ENCODE measurements around the gene PARVA.

Gene PARVA

DNA sequence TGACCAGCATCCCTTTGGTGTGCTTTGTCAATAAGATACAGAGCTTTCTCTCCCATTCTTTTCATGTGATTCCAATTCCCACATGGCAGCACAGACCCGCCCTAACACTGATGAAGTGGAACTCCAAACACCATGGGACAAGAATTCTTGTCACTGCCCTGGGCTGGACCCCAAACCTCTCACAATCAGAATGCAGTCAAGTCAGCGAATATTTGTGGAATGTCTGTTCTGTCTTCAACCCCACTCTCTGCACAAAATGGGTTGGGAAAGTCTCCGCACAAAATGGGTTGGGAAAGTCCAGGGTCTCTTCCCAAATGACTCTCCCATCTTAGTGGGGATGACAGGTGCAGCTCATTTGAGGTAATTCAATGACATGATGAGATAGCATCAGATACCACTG lies 157.9 kb downstream of the PARVA start:
- no peak for DNase-seq

DNA sequence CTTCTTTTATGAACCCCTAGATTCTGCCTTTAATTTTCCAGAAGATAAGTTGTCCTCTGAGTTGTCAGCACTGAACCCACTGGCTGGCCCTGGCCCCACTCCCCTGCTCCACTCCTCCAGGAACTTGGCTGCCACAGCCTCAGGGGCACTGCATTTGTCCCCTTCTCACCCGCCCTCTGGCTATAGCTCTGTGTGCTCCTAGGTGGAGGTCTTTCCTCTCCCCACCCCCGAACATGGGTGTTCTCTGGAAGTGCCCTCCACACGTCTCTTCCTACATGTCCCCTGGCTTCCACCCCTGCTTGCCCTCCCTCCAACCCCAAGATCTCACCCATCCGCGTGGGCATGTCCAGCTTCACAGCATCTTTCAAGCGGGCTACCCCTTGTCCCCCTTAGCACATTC lies 159.2 kb downstream of the PARVA start:
- DNase-seq: no peak

DNA sequence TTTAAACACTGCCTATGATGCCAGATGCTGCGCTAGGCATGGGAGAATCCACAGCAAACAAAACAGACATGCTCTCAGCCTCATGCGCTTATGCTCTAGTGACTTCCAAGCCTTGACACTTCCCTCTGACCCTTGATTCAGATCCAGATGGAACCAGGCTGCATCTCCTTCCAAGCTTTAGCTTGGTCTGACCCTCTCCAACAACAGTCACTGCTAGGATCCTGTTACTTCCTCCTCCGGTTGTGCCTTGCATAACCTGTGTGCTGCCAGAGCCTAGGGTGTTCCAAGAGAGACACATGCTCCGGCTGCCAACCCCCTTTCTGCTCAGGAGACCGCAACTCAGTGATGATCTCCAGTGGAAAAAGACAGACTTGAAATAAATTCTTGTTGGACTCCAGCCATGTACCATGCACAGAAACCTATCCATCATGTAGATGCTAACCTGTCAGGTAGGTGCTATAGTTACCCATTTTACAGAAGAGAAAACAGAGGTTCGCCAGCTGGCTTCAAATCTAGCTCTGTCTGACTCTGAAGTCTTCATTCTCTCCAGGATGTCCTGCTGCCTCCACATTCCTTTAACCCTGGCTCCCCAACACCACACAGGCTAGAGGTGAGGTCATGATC lies 160.5 kb downstream of the PARVA start:
- no peak for DNase-seq

DNA sequence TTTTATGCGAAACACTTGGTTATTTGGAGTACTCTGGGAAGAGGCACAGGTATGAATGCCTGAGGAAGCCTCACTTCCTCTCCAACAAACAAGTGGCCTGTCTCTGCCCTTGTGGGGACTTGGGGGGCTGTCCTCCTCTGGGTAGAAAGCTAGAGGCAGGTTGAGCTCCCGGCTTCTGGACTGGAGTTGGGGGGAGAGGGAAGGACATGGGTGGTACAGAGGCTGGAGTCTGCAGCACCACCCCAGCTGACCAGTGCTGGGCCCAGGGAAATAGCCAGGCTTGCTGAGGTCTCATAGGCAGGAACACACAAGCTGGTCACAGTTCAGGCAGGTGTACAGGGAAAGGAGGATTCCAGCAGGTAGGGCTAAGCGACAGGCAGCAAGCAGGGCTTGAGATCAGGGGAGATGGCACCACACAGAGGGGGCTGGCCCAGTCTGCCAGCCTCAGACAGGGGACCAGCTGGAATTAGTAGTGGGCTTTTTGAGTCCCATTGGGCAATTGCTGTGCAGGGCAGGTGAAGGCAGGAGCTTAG lies 161.6 kb downstream of the PARVA start:
- no peak for DNase-seq

DNA sequence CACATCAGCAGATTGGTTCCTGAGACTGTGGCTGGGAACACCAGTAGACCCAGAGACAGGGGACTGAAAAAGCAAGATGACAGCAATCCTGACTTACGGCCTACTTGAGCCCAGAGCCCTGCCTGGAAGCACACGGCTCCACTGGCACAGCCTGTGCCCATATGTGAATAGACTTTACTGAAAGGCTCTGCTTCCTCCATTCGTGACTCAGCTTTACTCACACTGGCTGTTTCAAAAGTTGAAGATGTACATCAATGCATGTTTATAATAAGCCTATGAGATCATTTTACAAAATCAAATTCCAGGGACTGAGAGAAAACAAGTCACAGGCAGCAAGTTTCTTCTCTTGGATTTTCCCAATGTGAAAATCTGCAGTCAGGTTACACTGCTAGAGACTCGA lies 162.2 kb downstream of the PARVA start:
- no peak for DNase-seq

DNA sequence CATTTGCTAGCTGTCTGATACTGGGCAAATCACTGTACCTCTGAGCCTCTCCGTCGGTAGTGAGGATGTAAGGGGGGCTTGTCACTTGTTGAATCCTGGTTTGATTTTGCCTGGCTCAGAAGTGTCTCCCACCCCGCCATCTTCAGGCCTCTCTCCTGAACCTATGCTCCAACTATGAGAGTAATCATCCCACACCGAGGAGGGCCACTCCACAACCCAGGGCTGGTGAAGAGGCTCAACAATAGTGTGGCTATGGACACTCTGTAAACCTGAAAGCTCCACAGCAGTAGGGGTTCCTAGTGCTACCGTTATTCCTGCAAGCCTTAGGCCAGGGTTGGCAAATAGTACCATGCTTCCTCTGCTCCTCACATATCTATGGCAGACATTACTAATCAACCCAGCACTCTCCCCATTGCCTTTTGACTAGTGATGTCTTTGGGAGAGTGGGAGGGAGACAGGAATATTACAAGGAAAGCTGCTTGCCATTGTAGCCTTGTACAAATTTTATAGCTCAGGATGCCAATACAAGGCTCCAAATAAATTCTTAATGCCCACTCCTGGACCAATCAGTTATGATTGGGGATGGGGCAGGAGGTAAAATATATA lies 162.8 kb downstream of the PARVA start:
- no peak for DNase-seq

DNA sequence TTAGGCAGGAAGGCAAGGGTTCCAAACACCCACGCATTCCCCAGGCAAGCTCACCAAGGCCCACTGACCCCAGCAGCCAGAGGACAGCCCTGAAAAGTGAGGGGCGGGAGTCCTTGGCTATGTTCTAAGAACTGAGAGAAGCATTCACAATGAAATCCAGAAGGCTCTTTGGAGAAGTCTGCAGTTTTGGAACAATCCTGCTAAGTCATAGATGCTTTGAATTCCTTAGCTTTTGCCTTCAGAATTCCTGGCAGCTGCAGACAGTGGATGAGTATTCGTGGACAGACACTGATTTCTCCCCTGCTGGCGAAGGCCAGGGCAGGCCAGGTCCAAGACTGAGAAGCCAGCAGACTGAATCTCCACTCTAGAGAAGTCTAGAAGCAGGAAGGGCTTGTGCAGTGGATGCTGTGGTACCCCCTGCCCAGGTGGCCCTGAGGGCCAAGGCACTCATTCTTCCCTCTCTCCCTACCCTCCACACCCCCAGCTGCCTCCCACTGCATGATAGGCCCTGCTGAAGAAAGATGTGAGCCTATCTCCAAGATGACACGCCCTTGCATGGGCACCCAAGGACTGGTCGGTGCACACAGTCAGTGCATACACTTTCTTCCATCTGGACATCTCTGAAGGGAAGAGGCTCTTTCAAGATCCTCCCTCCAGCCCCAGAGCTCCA lies 163.7 kb downstream of the PARVA start:
- DNase-seq: no peak

DNA sequence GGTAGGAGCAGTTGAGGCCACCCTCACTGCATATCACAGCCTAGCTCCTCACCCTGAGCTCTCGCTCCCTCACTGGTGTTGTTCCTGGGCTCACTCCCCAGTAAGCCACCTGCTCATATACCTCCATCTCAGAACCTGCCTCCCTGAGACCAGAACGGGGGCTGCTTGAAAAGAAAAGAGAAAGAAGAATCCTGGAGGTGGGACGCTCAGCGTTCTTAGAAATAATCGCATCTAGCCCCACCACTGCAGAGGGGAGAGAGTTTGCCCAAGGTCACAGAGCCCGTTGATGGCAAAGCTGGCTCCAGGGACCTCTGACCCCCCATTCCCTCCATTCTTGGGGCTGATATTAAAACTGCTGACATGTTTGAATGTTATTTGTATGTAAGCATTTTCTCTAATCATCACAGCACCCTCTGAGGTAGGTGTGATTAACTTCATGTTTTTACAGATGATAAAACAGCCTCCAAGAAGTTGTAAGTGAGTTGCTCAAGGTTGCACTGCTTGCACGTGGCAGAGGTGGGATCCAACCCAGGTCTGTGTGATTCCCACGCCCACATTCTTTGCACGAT lies 164.3 kb downstream of the PARVA start:
- no peak for DNase-seq

DNA sequence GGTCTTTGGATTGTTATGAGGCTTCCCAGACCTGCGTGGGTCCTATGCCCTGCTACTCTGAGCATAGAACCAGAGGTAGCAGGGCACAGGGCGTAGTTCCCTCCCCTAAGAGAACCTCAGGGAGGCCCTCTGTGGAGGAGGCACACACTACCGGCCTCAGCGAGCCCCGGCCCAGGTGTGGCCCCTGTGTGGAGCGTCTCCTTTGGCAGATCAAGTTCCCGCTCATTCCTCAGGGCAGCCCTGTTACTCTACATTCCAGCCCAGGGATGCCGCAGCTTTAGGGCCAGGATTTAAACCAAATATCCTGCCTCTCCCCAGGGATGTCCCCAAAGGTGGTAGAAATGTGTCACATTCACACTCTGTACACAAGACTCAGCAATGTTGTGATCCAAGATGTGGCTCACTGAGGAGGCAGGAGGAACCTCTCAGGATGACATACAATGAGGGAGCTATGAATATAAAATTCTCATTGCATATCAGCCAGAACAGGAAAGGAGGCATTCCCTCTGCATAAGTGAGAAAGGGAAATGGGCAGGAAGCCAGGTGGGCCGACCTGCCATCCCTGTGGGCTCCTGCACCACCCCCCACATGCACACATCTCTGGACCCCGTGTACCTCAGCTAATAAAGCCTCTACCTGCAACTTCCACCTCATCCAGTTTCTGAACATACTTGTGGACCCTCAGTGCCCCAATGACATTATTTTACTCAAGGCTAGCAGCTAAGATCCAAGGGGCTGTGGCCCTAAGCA lies 165.0 kb downstream of the PARVA start:
- DNase-seq: no peak

DNA sequence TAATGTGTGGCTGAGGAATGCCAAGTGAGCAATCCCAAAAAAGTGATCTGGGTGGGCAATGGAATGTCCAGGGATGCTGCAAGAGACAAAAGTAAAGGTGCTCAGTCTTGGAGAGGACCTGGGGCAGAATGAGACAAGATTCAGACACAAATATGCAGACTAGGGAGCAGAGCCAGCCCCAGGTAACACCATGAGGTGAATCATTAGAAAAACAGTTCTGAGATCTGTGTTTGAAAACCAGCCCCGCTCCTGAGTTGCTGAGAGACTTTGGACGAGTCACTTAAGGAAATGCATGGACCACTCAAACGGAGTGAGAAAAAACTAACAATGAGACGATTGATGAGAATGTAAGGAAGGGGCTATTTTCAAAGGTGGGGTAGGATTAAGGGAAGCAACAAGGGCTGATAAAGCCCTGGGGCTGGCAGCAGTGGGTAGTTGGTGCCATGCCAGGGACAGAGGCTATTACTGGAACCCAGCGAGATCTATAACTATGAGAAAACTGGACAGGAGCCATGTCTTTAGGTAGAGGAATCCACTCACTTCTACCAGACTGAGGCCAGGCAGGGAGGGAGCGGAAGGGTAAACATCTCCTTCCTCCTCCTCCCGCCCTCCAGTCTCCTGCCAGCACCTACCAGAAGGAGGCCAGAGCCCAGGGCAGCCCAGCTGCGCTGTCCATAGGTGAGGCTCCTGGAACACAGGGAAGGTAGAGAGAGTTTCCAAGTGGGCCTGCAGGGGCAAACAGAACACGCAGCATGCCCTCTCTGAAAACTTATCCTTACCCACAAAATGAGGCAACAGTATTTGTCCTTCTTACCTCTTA lies 166.4 kb downstream of the PARVA start:
- no peak for DNase-seq

DNA sequence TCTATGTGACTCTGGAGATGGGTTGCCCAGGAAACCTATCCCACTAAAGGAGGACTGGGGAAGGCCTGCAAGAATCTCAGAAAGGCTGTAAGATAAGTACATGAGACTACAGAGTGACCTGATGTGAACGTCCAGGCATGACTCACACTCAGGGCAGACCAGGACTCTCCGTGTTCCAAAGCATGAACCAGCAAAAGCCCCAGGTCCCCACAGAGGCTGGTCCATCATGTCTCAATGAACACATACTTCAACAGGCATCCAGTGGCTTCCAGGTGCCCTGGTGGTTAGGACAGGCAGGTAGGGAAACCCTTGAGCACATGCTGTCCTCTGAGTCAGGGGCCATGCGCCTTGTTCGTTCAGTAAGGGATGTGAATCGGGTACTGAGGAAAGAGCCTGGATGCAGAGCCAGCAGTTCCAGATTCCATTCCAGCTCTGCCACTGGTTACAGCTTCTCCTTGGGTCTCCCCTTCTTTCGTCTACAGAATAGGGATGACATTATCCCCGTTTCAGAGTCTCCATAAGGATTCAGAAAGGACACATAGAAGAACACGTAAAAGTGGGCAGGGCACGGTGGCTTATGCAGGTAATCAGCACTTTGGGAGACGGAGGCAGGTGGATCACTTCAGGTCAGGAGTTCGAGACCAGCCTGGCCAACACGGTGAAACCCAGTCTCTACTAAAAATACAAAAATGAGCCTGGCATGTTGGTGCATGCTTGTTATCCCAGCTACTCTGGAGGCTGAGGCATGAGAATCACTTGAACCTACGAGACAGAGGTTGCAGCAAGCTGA lies 167.8 kb downstream of the PARVA start:
- no peak for DNase-seq

DNA sequence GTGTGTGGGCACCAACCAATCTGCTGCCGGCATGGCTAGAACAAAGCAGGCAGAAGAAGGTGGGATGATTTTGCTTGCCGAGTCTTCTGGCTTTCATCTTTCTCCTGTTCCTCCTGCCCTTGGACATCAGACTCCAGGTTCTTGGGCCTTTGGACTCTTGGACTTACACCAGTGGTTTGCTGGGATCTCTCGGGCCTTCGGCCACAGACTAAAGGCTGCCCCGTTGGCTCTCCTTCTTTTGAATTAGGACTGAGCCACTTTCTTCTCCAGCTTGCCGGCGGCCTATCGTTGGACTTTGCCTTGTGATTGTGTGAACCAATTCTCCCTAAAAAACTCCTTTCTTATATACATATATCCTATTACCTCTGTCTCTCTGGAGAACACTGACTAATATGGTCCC lies 168.8 kb downstream of the PARVA start:
- DNase-seq: no peak

DNA sequence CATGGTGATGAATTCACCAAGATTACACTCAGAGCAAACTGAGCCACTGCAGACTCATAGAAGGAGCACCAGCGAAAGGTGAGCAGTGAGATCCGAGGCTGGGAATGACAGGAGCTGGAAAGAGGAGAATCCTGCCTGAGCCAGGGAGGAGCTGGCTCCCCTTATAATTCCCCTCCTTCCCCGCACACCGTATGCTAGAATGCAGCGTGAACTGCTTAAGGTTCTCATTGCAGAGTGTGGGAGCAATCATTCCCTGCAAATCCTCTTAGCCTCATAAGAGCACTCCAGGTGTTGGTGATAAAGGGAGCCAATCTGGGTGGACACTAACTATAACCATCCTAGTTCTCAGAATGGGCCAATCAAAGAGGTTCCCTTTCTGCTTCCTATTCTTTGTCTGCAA lies 169.3 kb downstream of the PARVA start:
- DNase-seq: no peak

DNA sequence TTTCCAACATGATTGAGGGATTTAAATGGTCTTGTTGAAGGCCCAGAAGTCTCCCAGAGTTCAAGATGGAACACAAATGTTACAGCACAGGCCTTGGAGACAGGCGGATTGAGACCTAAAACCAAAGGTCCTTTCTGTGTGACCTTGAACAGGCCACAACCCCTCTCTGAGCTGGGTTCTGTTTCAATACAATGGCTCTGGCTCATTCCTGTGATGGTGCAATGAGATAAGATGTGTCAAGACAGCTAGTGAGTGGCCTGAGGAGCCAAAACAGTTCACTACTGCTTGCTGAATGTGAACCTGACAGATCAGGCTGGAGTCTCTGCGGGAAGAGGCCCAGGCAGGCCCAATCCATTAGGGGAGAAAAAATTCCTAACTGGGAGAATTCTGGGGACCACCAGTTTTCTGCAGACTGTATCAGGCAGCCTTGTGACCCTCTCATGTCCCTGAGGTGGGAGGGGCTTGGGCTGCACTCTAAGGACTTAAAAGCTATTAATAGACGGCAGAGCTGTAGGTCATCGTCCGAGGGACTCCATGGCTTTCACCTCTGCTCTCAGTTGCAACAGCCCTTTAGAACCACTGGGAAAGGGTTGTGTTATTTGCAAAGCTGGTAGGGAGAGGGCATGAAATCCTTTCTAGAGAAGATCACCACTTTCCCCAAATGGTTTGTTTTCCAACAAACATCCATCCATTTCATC lies 170.7 kb downstream of the PARVA start:
- no peak for DNase-seq

DNA sequence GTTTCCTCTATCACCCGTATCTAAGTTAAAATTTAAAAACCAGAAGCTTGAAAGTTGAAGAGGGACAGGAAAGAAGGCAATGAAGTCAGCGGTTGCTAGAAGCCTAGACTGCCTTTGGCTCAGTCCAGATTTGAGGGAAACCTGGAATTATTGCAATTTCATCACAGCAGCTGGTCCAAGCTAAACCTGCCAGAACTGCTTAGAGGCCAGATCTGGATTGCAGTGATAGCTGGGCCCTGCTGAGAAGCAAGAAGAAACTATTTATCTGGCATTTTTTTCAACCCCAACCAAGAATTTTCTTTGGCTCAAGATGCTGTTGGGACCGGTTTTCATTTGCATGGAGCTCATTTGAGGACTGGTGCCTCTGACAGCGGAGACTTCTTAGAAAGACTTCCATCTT lies 175.3 kb downstream of the PARVA start:
- DNase-seq: no peak

DNA sequence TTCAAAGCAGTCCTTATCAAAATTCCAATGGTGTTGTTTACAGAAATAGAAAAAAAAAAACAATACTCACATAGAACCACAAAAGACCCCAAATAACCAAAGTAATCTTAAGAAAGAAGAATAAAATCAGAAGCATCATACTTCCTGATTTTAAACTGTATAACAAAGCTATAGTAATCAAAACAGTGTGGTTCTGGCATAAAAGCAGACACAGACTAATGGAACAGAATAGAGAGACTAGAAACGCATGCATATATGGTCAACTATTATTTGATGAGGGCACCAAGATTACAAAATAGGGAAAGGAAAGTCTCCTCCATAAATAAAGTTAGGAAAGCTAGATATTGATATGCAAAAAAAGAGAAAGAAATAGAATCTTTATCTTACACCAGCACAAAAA lies 176.8 kb downstream of the PARVA start:
- DNase-seq: no peak

DNA sequence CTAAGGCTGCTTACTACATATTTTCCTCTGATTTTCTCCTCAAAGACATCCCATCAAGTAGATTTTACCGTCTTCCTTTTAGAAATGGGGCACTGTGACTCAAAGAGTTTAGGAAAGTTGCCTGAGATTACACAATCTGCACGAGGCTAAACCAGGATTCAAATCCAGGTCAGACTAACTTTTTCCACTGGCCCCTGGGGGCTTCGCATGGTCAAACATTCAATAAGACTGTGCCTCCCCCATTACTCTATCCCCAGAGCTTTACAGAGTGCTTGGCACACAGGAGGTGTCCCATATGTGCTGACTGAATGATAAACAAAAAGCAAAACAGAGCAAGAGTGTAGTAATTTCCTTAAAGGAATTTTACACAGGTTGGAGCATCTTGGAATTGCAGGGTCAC lies 178.8 kb downstream of the PARVA start:
- DNase-seq: no peak

DNA sequence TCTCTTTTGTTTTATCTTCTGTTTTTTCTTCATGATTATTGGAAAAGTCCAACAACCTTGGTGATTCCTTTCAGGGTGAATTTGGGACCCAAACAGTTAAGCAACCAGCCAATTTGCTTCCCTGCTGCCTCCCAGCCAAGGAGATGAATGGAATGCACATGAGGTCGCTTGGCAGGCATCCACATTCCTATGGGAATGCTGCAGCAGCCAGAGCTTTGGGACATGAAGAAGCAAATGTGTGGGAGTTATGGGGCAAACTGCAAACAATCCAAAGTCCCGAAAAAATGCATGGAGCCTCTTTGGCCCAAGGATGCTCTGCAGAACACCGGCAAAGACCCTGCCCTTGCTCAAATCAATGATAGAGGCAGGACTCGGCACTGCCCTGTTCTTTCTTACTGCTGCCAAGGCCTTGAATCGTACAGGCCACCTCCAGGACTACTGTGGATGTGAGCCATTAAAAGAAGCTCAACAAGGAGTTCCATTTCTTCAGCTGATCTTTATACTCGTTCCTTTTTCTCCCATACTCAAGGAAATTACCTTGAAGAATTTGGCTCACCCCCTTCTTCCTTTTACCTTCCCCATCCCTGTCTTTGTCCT lies 179.5 kb downstream of the PARVA start:
- DNase-seq: no peak

DNA sequence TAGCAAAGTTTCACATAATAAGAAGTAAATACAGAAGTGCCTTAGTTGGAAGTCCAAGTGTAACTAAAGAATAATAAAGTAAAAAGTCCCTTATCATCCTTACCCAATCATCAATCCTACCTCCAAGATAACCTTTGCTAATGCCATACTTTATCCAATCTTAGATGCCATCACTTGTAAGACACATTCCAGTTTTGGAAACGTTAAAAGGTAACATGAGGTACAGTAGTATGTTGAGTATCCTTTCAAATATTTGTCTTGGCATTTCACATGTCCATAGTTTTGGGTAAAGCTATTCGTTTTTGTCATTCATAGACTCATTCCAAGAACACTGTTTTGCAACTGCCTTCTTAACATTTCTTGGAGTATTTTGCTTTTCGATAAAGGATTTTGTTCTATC lies 181.6 kb downstream of the PARVA start:
- no peak for DNase-seq

DNA sequence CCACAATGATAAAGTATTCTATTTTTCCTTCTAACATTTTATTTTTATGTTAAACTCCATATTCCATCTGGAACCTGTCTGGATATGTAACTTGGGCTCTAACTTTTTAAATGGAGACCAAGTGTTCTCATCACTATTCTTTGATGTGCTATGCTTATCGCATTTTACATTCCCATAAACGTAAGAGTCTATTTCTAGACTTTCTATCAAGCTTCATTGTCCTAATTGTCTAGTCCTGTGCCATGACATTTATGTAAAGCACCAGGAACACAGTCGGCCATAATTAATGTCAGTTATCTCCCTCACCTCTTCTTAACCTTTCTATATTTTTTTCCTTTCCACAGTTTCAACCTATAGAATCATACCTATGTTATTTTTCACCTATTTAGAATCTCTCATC lies 183.0 kb downstream of the PARVA start:
- DNase-seq: no peak
